Testis (tissue), 2 donors: ENCODE results near the gene SMG1.

Experiments
- CTCF ChIP-seq, 3 experiments: fragments of 450-650 bp in 2 of 3; fragments of 200-600 bp in 1 of 3; sonication (generic) in 1 of 3; IDR thresholded peaks; one replicate each; pipeline ENCODE4 v1.5.1; 2016 to 2019; ENCODE audit warnings: antibody characterized with exemption in 3 of 3, mild to moderate bottlenecking in 2 of 3, moderate library complexity in 1 of 3
- POLR2A ChIP-seq: fragments of 450-650 bp; IDR thresholded peaks from one replicate; pipeline ENCODE4 v1.6.1; 2017; ENCODE audit warnings: antibody characterized with exemption, mild to moderate bottlenecking, moderate library complexity

GRCh38 chr16:18853694-18854093, 72.5 kb downstream of the SMG1 start:
- TF ChIP-seq CTCF (IDR thresholded peaks at IDR 0.05): no peak
- TF ChIP-seq POLR2A: no peak
